ENCODE measurements around the gene ST6GALNAC5.

Gene ST6GALNAC5

DNA sequence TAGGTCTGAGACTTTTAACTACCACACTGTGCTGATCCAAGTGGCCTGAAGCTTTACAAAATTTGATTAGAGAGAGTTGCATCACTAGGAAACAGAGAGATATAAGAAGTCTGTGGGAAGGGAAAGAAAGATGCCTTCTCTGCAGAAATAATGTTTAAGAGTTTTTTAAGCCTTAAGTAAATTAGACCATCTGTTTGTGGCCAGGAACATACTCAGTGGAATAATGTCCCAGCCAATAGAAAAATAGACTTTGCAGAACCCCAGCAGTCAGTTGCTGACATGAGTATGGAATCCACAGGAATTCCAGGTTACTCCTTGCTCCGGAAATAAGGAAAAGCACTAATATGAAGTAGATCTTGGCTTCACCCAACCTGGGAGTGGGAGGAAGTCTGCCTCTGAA lies 144.8 kb downstream of the ST6GALNAC5 start:
- H3K9me3 ChIP-seq (ENCODE audit: low read length), result no peaks in the 10 kb centered on the region
- no peaks in the 10 kb centered on the region for H3K36me3 ChIP-seq (ENCODE audit: insufficient read depth, low read length)
- H3K27me3 ChIP-seq (ENCODE audit: insufficient read depth, low read length), result no peaks in the 10 kb centered on the region
- H3K4me3 ChIP-seq (ENCODE audit: low read length), result no peak overlapping the region
- H2AFZ ChIP-seq (ENCODE audit: low read depth, low read length), result no peak overlapping the region
- peaks cover 40% of the 10 kb centered on the region for H3K4me1 ChIP-seq (ENCODE audit: insufficient read depth, low read length)

DNA sequence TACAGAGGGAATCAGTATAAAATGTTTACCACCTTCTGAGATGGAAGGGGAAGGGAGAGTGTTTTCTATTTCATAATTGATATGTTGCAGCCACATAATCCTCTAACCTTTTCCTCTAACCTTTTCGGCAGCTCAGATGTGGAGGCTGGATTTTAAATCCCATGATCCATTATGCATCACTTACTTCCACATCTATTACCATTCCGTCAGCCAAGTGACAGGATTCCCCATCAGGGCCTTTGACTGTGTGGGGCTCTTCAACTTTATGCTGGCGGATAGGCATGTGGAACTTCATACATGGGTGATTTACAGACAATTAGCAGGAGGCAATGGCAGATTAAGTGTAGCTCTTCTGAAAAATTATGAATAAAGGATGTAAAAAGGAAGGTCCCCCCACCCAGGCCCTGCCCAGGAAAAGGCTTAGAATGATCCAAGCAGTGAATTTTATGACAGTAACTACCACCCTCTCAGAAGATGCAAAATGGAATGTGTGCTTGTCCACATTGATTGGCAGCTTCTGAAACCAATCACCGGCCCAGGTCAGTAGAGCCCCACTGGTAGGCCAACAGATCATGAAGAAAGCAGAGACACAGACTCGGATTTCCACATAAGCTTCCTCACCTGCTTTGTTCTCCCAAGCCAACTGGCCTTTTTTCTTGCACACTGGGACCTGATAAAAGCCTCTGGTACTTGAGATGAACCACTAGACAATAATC lies 147.0 kb downstream of the ST6GALNAC5 start:
- H3K4me3 ChIP-seq (ENCODE audit: low read length), result no peak overlapping the region
- no peaks in the 10 kb centered on the region for H3K36me3 ChIP-seq (ENCODE audit: insufficient read depth, low read length)
- no peaks in the 10 kb centered on the region for H3K9me3 ChIP-seq (ENCODE audit: low read length)
- H3K27me3 ChIP-seq (ENCODE audit: insufficient read depth, low read length), result no peaks in the 10 kb centered on the region
- peaks cover 62% of the 10 kb centered on the region for H3K4me1 ChIP-seq (ENCODE audit: insufficient read depth, low read length)
- H2AFZ ChIP-seq (ENCODE audit: low read depth, low read length), result no peak overlapping the region

DNA sequence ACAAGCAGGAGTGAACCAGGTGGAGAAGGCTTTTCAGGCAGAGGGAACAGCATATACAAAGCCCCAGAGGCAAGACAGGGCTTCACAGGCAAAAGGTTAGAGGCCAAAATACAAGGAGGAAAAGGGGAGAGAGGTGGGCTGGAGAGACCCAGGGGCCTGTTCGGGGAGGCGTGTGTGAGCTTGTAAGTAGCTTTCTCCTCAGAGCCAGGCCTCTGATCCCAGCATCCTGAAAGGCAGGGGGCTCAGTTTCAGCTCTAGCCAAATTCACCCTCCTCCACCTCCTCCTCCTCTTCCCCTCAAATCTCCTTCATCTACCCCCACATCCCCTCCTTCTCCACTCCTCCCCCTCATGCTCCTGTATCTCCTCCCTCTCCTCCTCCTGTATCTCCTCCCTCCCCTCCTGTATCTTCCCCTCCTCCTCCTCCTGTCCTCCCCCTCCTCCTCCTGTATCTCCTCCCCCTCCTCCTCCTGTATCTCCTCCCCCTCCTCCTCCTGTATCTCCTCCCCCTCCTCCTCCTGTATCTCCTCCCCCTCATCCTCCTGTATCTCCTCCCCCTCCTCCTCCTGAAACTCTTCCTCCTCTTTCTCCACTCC lies 148.6 kb downstream of the ST6GALNAC5 start:
- H3K27me3 ChIP-seq (ENCODE audit: insufficient read depth, low read length), result no peaks in the 10 kb centered on the region
- H3K4me3 ChIP-seq (ENCODE audit: low read length), result no peak overlapping the region
- no peaks in the 10 kb centered on the region for H3K36me3 ChIP-seq (ENCODE audit: insufficient read depth, low read length)
- H3K9me3 ChIP-seq (ENCODE audit: low read length), result no peaks in the 10 kb centered on the region
- H3K4me1 ChIP-seq (ENCODE audit: insufficient read depth, low read length), result peaks cover 72% of the 10 kb centered on the region
- H2AFZ ChIP-seq (ENCODE audit: low read depth, low read length), result no peak overlapping the region

DNA sequence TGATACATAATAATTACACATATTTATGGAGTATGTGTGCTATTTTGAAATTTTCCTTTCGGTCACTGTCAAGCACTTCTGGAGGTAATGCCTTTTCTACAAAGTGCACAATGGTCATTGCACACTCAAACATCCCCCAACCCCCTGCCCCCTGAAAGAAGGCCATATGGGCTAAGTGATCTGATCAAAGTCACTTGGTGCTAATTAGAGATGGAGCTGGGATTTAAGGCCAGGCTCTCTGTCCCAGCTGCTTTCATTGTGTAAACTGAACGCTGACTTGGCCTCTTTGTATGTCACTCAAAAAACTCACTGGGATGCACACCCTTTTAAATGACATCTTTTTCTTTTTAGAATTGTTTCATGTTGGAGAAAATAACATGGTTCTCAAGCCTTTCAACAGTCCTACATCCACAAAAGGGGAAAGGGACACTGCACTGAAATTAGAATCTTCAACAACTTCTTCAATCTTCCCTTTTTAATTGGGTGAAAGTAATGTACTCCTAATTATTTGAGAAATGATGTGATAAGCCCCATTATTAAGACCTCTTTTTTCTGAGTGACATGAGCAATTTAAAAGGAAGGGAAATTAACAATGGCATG lies 149.2 kb downstream of the ST6GALNAC5 start:
- Histone ChIP-seq H3K27me3 (ENCODE audit: insufficient read depth, low read length) (no peaks in the 10 kb centered on the region), H3K4me3 (ENCODE audit: low read length) (no peak overlapping the region), H2AFZ (ENCODE audit: low read depth, low read length) (no peak overlapping the region), H3K36me3 (ENCODE audit: insufficient read depth, low read length) (no peaks in the 10 kb centered on the region), H3K4me1 (ENCODE audit: insufficient read depth, low read length) (peaks cover 73% of the 10 kb centered on the region), H3K9me3 (ENCODE audit: low read length) (no peaks in the 10 kb centered on the region)

DNA sequence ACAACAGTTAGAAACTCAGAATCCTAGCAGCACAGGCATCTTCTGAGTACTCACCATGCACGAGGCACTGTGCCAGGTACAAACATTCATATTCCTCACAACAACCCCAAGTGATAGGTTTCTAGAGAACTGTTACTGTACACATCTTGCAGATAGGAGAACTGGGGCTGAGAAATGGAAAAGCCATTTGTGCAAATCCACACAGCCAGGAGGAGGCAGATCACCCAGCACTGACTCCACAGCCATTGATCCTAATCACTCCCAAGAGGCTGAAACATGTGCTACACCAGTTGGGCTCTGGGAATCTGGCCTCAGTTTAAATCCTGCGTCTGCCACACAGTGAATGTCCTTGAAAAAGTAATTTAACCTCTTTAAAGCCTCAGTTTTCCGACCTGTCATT lies 151.0 kb downstream of the ST6GALNAC5 start:
- no peaks in the 10 kb centered on the region for H3K9me3 ChIP-seq (ENCODE audit: low read length)
- H3K4me3 ChIP-seq (ENCODE audit: low read length), result no peak overlapping the region
- H3K36me3 ChIP-seq (ENCODE audit: insufficient read depth, low read length), result no peaks in the 10 kb centered on the region
- peaks cover 69% of the 10 kb centered on the region for H3K4me1 ChIP-seq (ENCODE audit: insufficient read depth, low read length)
- H2AFZ ChIP-seq (ENCODE audit: low read depth, low read length), result no peak overlapping the region
- H3K27me3 ChIP-seq (ENCODE audit: insufficient read depth, low read length), result no peaks in the 10 kb centered on the region

DNA sequence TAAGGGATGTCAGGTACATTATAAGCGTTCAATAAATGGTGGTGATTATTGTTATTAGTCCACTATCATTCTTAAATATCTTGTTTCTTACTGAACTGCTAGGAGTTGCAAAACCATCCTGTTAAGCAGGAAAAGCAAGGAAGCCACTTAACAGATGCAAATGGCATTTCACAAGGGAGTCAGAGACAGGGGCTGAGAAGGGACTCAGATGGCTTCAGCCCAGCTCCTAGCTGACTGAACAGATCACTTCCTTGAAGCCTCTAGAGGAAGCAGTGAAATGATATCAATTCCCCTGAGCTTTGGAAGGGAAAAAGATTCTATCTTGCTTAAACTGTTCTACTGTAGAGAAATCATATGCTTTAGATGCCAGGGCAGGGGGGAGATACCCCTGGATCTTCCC lies 151.5 kb downstream of the ST6GALNAC5 start:
- Histone ChIP-seq H3K4me1 (ENCODE audit: insufficient read depth, low read length) (peaks cover 66% of the 10 kb centered on the region), H3K27me3 (ENCODE audit: insufficient read depth, low read length) (no peaks in the 10 kb centered on the region), H3K9me3 (ENCODE audit: low read length) (no peaks in the 10 kb centered on the region), H2AFZ (ENCODE audit: low read depth, low read length) (no peak overlapping the region), H3K4me3 (ENCODE audit: low read length) (no peak overlapping the region), H3K36me3 (ENCODE audit: insufficient read depth, low read length) (no peaks in the 10 kb centered on the region)

DNA sequence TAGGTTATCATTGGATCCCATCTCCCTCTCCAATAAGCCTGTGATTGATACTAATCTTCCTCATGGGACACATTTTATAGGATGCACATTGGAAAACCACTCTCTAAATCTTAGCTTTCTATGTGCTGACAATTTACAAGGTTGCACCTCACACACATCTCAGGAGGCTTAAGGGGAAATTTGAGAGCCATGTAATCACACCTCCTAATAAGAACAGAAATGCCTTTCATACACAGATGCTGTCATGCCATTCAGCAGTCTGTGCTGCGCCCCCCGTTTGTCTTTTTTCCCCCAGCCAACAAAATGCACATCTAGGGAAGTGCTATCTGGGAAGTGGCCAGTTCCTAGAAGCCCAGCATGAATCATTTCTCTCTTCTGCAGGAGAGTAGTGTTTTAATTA lies 154.5 kb downstream of the ST6GALNAC5 start:
- no peak overlapping the region for H3K4me3 ChIP-seq (ENCODE audit: low read length)
- no peaks in the 10 kb centered on the region for H3K27me3 ChIP-seq (ENCODE audit: insufficient read depth, low read length)
- H3K36me3 ChIP-seq (ENCODE audit: insufficient read depth, low read length), result no peaks in the 10 kb centered on the region
- H3K9me3 ChIP-seq (ENCODE audit: low read length), result no peaks in the 10 kb centered on the region
- H3K4me1 ChIP-seq (ENCODE audit: insufficient read depth, low read length), result peaks cover 49% of the 10 kb centered on the region
- H2AFZ ChIP-seq (ENCODE audit: low read depth, low read length), result no peak overlapping the region

DNA sequence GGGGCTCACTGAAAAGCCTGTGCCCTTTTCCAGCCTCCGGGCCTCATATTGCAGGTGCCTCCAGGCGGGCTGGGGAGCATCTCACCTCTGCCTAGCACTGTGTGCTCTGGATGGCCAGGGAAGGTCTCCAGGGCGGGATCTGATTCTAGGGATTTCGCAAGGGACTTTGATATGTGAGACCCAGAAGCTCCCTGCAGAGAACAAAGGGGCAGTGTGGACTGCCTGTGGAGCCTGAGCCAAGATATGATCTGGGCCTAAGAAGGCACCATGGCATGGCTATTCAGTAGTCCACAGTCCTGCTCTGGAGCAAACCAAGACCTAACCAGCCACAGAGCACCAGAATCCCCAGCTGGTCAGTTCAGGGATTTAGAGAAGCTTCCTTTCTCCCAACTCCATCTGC lies 157.2 kb downstream of the ST6GALNAC5 start:
- peaks cover 44% of the 10 kb centered on the region for H3K4me1 ChIP-seq (ENCODE audit: insufficient read depth, low read length)
- no peaks in the 10 kb centered on the region for H3K36me3 ChIP-seq (ENCODE audit: insufficient read depth, low read length)
- no peak overlapping the region for H2AFZ ChIP-seq (ENCODE audit: low read depth, low read length)
- H3K9me3 ChIP-seq (ENCODE audit: low read length), result no peaks in the 10 kb centered on the region
- no peaks in the 10 kb centered on the region for H3K27me3 ChIP-seq (ENCODE audit: insufficient read depth, low read length)
- no peak overlapping the region for H3K4me3 ChIP-seq (ENCODE audit: low read length)

DNA sequence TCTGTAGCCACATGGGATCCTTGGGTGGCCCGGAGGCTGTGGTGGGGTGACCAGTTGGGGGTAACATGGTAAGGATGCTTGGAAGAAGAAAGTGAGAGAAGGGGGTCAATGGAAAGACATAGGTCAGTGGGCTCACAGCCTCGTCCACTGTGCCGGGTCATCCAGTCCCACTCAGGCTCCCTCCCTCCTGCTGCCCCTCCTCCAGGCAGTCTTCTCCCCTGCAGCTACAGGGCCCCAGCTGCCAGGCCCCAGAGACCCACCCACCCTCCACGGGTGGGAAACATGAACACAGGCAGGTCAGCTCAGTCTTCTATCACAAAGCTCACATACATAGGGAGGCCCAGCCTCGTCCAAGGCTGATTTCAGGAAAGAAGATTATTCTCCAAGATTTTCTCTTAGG lies 158.3 kb downstream of the ST6GALNAC5 start:
- Histone ChIP-seq H3K4me1 (ENCODE audit: insufficient read depth, low read length) (peaks cover 47% of the 10 kb centered on the region), H2AFZ (ENCODE audit: low read depth, low read length) (no peak overlapping the region), H3K4me3 (ENCODE audit: low read length) (no peak overlapping the region), H3K27me3 (ENCODE audit: insufficient read depth, low read length) (no peaks in the 10 kb centered on the region), H3K9me3 (ENCODE audit: low read length) (no peaks in the 10 kb centered on the region), H3K36me3 (ENCODE audit: insufficient read depth, low read length) (no peaks in the 10 kb centered on the region)

DNA sequence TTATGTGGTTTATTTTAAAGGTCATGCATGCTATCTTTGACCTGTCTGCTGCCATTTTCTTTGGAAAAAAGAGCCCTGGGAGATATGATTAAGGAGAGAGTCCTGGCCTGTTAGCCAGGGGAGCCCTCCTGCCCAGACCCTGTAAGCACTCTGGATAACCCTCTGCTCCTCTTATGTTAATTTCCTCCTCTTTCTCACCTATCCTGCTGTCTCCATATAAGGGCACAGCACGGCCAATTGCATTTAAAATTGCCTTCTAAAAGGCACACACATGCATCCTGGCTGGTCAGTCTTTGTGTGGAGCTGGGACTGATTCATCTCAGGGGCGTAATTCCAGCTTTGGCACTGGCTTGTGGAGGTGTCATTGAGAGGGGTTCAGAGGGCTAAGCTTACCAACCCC lies 158.9 kb downstream of the ST6GALNAC5 start:
- H3K36me3 ChIP-seq (ENCODE audit: insufficient read depth, low read length), result no peaks in the 10 kb centered on the region
- H3K4me3 ChIP-seq (ENCODE audit: low read length), result no peak overlapping the region
- H2AFZ ChIP-seq (ENCODE audit: low read depth, low read length), result no peak overlapping the region
- no peaks in the 10 kb centered on the region for H3K27me3 ChIP-seq (ENCODE audit: insufficient read depth, low read length)
- peaks cover 47% of the 10 kb centered on the region for H3K4me1 ChIP-seq (ENCODE audit: insufficient read depth, low read length)
- no peaks in the 10 kb centered on the region for H3K9me3 ChIP-seq (ENCODE audit: low read length)

DNA sequence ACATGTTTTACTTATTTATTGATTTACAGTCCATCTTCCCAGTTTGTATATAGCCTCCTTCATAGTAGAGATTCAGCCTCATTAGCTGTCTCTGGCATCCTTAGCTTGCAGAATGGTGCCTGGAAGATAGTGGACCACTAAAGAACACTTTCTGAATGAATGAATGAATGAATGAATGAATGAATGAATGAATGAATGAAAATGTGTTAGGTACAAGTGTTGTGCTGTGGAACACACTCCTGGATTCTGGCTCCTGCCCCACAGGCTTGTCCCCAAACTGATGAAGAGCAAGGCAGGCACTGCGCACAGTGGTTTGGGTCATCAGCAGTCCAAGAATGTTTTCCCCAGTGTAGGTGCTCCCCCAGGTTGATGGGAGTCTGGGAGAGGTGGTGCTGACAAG lies 159.4 kb downstream of the ST6GALNAC5 start:
- no peak overlapping the region for H2AFZ ChIP-seq (ENCODE audit: low read depth, low read length)
- H3K4me1 ChIP-seq (ENCODE audit: insufficient read depth, low read length), result peaks cover 44% of the 10 kb centered on the region
- no peaks in the 10 kb centered on the region for H3K27me3 ChIP-seq (ENCODE audit: insufficient read depth, low read length)
- no peaks in the 10 kb centered on the region for H3K9me3 ChIP-seq (ENCODE audit: low read length)
- H3K36me3 ChIP-seq (ENCODE audit: insufficient read depth, low read length), result no peaks in the 10 kb centered on the region
- H3K4me3 ChIP-seq (ENCODE audit: low read length), result no peak overlapping the region

DNA sequence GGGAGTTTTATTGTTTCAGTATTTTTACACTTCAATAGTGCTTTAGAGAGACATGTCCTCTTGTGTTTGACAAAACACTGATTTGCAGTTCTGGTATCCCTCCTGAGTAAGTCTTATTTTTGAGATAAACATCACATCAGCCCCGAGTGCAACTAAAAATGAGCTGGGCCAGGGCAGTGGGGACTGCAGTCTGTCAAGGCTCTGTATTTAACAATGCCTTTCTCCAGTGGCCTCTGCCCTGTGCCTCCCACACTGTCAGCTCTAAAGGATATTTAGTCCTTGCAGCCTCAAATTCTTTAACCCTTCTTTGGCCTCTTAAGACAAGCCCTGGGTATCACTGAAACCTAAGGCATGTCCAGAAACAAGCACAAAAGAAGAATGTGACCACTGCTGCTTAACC lies 160.6 kb downstream of the ST6GALNAC5 start:
- Histone ChIP-seq H3K27me3 (ENCODE audit: insufficient read depth, low read length) (no peaks in the 10 kb centered on the region), H3K9me3 (ENCODE audit: low read length) (no peaks in the 10 kb centered on the region), H3K36me3 (ENCODE audit: insufficient read depth, low read length) (no peaks in the 10 kb centered on the region), H2AFZ (ENCODE audit: low read depth, low read length) (no peak overlapping the region), H3K4me1 (ENCODE audit: insufficient read depth, low read length) (peaks cover 40% of the 10 kb centered on the region), H3K4me3 (ENCODE audit: low read length) (no peak overlapping the region)

DNA sequence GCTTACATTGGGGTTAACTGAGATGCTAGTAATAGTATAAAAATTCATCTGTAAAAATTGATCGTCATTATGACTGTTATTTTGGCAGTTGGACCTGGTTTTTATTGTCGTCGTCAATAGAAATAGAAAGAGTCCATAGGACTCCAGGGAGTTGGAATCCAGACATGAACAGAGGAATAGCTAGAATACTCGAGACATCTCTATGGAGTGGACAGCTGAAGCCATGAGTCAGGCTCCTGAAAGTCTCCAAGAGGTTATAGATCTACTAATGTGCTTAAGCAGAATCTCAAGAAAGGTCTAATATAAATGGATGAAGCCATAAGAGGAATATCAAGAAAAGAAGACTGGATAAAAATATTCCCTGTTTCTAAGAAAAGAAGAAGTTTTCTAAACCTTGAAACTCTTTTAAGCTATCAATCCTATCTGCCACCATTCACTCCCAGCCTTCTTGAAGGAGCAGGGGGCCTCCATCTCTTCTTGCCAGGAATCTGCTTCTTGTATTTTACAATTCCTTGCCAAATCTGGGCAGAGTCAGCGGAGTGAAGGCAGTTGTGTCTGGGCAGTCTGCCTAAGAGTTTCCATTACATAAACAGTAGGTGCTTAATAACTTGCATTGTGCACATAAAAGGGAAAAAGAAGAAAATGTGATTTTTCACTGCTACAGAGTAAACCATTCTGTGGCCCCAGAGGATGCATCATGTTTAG lies 163.3 kb downstream of the ST6GALNAC5 start:
- Histone ChIP-seq H3K9me3 (ENCODE audit: low read length) (no peaks in the 10 kb centered on the region), H2AFZ (ENCODE audit: low read depth, low read length) (no peak overlapping the region), H3K4me3 (ENCODE audit: low read length) (no peak overlapping the region), H3K27me3 (ENCODE audit: insufficient read depth, low read length) (no peaks in the 10 kb centered on the region), H3K4me1 (ENCODE audit: insufficient read depth, low read length) (peaks cover 37% of the 10 kb centered on the region), H3K36me3 (ENCODE audit: insufficient read depth, low read length) (no peaks in the 10 kb centered on the region)
